Measurements from ENCODE around the gene IGF2BP2. TPM values are rescaled to one million over a fixed set of nuclear protein-coding genes. Genes with fewer than 3 reads are reported as not detected.

The IGF2BP2 gene
- total RNA-seq, 1 experiment from 2014 or later, result 133 TPM

DNA sequence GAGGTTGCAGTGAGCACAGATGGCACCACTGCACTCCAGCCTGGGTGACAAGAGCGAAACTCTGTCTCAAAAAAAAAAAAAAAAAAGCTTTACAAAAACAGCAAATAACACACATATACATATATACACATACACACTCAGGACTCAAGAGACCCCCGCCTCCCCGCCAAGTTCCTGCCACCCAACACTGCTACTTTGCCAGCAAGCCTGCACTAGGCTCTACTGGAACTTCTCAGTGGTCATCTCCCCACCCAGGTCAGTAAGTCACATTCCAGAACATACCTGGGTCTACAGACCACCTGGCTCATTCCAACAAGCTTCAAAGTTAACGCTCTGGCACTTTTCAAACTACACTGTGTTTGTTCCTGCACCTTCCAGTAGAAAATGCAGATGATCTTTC lies 176.4 kb downstream of the IGF2BP2 start:
- no peak for DNase-seq (ENCODE audit: low spot score)
- no peak for ATAC-seq
- H3K9me3 Mint-ChIP-seq, result no peaks in the 10 kb centered on the region
- peaks cover 61% of the 10 kb centered on the region for H3K36me3 Mint-ChIP-seq
- no peak overlapping the region for H3K4me3 Mint-ChIP-seq
- TF ChIP-seq CREB1 (CRISPR knock-in tag; IDR thresholded peaks at IDR 0.05), result no peak
- TF ChIP-seq, protein P1, sequence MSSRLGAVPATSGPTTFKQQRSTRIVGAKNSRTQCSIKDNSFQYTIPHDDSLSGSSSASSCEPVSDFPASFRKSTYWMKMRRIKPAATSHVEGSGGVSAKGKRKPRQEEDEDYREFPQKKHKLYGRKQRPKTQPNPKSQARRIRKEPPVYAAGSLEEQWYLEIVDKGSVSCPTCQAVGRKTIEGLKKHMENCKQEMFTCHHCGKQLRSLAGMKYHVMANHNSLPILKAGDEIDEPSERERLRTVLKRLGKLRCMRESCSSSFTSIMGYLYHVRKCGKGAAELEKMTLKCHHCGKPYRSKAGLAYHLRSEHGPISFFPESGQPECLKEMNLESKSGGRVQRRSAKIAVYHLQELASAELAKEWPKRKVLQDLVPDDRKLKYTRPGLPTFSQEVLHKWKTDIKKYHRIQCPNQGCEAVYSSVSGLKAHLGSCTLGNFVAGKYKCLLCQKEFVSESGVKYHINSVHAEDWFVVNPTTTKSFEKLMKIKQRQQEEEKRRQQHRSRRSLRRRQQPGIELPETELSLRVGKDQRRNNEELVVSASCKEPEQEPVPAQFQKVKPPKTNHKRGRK (CRISPR knock-in tag; IDR thresholded peaks at IDR 0.05; ENCODE audit: borderline replicate concordance), result no peak
- CTCF ChIA-PET, result interaction anchor here (5.0 kb wide), 1 partner anchor 12 kb away, joined by 40 read pairs; no protein-coding TSS in a partner anchor
- H3K27ac Mint-ChIP-seq, result peak overlapping the region; percentile 41; the same call in 1 of the 2 replicates
- H3K27me3 Mint-ChIP-seq (ENCODE audit: low read depth), result no peaks in the 10 kb centered on the region; the same call in 1 of the 2 replicates
- POLR2A ChIA-PET, result no interaction called here
- H3K4me1 Mint-ChIP-seq, result peaks cover 30% of the 10 kb centered on the region

DNA sequence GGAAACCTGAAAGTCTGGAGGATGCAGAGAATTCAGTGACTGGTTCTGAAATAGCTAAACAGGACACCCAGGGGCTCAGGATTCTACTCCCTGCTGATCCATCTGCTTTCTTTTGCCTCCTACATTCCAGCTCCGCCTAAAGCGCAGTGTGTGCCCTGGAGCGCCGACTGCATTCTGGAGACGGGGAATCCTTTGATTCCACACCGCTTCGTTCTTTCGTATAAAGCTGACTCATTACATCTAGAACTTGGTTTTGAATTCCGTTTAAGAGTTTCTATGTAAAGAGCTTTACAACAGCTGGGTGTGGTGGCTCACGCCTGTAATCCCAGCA lies 177.0 kb downstream of the IGF2BP2 start:
- Mint-ChIP-seq H3K27me3 (ENCODE audit: low read depth) (no peaks in the 10 kb centered on the region; the same call in 1 of the 2 replicates), H3K36me3 (peaks cover 66% of the 10 kb centered on the region), H3K4me1 (peaks cover 30% of the 10 kb centered on the region), H3K27ac (peak overlapping the region; percentile 45; the same call in 1 of the 2 replicates), H3K4me3 (no peak overlapping the region), H3K9me3 (no peaks in the 10 kb centered on the region)
- CTCF ChIA-PET, result interaction anchor here (0.7 to 5.0 kb wide), 2 partner anchors 12 to 259 kb away, joined by 3 to 40 read pairs; no protein-coding TSS in a partner anchor
- DNase-seq (ENCODE audit: low spot score), result no peak
- ATAC-seq, result no peak
- POLR2A ChIA-PET, result interaction anchor here (0.6 kb wide), 1 partner anchor 631 kb away, joined by 3 read pairs; no protein-coding TSS in a partner anchor
- TF ChIP-seq NR2C2 (CRISPR knock-in tag; IDR thresholded peaks at IDR 0.05) (no peak), ZNF317 (CRISPR knock-in tag; IDR thresholded peaks at IDR 0.05; ENCODE audit: borderline replicate concordance, low read depth) (no peak), SMAD3 (CRISPR knock-in tag; IDR thresholded peaks at IDR 0.05; ENCODE audit: borderline replicate concordance) (no peak), SP1 (CRISPR knock-in tag; conservative IDR thresholded peaks at IDR 0.05) (no peak), RORB (CRISPR knock-in tag; IDR thresholded peaks at IDR 0.05) (no peak), NFATC4 (CRISPR knock-in tag; IDR thresholded peaks at IDR 0.05) (no peak), ZNF232 (CRISPR knock-in tag; IDR thresholded peaks at IDR 0.05) (no peak), RELA (CRISPR knock-in tag; IDR thresholded peaks at IDR 0.05; ENCODE audit: borderline replicate concordance) (no peak), GTF2I (CRISPR knock-in tag; conservative IDR thresholded peaks at IDR 0.05) (no peak), SMAD4 (CRISPR knock-in tag; IDR thresholded peaks at IDR 0.05) (no peak), GRHL2 (CRISPR knock-in tag; IDR thresholded peaks at IDR 0.05; ENCODE audit: insufficient replicate concordance, severe bottlenecking) (no peak), FOXK1 (CRISPR knock-in tag; IDR thresholded peaks at IDR 0.05) (no peak)
- TF ChIP-seq, protein P2, sequence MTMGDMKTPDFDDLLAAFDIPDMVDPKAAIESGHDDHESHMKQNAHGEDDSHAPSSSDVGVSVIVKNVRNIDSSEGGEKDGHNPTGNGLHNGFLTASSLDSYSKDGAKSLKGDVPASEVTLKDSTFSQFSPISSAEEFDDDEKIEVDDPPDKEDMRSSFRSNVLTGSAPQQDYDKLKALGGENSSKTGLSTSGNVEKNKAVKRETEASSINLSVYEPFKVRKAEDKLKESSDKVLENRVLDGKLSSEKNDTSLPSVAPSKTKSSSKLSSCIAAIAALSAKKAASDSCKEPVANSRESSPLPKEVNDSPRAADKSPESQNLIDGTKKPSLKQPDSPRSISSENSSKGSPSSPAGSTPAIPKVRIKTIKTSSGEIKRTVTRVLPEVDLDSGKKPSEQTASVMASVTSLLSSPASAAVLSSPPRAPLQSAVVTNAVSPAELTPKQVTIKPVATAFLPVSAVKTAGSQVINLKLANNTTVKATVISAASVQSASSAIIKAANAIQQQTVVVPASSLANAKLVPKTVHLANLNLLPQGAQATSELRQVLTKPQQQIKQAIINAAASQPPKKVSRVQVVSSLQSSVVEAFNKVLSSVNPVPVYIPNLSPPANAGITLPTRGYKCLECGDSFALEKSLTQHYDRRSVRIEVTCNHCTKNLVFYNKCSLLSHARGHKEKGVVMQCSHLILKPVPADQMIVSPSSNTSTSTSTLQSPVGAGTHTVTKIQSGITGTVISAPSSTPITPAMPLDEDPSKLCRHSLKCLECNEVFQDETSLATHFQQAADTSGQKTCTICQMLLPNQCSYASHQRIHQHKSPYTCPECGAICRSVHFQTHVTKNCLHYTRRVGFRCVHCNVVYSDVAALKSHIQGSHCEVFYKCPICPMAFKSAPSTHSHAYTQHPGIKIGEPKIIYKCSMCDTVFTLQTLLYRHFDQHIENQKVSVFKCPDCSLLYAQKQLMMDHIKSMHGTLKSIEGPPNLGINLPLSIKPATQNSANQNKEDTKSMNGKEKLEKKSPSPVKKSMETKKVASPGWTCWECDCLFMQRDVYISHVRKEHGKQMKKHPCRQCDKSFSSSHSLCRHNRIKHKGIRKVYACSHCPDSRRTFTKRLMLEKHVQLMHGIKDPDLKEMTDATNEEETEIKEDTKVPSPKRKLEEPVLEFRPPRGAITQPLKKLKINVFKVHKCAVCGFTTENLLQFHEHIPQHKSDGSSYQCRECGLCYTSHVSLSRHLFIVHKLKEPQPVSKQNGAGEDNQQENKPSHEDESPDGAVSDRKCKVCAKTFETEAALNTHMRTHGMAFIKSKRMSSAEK (CRISPR knock-in tag; IDR thresholded peaks at IDR 0.05; ENCODE audit: borderline replicate concordance), result no peak
- TF ChIP-seq, protein P3, sequence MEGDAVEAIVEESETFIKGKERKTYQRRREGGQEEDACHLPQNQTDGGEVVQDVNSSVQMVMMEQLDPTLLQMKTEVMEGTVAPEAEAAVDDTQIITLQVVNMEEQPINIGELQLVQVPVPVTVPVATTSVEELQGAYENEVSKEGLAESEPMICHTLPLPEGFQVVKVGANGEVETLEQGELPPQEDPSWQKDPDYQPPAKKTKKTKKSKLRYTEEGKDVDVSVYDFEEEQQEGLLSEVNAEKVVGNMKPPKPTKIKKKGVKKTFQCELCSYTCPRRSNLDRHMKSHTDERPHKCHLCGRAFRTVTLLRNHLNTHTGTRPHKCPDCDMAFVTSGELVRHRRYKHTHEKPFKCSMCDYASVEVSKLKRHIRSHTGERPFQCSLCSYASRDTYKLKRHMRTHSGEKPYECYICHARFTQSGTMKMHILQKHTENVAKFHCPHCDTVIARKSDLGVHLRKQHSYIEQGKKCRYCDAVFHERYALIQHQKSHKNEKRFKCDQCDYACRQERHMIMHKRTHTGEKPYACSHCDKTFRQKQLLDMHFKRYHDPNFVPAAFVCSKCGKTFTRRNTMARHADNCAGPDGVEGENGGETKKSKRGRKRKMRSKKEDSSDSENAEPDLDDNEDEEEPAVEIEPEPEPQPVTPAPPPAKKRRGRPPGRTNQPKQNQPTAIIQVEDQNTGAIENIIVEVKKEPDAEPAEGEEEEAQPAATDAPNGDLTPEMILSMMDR (IDR thresholded peaks at IDR 0.05), result no peak
- TF ChIP-seq, protein P4, sequence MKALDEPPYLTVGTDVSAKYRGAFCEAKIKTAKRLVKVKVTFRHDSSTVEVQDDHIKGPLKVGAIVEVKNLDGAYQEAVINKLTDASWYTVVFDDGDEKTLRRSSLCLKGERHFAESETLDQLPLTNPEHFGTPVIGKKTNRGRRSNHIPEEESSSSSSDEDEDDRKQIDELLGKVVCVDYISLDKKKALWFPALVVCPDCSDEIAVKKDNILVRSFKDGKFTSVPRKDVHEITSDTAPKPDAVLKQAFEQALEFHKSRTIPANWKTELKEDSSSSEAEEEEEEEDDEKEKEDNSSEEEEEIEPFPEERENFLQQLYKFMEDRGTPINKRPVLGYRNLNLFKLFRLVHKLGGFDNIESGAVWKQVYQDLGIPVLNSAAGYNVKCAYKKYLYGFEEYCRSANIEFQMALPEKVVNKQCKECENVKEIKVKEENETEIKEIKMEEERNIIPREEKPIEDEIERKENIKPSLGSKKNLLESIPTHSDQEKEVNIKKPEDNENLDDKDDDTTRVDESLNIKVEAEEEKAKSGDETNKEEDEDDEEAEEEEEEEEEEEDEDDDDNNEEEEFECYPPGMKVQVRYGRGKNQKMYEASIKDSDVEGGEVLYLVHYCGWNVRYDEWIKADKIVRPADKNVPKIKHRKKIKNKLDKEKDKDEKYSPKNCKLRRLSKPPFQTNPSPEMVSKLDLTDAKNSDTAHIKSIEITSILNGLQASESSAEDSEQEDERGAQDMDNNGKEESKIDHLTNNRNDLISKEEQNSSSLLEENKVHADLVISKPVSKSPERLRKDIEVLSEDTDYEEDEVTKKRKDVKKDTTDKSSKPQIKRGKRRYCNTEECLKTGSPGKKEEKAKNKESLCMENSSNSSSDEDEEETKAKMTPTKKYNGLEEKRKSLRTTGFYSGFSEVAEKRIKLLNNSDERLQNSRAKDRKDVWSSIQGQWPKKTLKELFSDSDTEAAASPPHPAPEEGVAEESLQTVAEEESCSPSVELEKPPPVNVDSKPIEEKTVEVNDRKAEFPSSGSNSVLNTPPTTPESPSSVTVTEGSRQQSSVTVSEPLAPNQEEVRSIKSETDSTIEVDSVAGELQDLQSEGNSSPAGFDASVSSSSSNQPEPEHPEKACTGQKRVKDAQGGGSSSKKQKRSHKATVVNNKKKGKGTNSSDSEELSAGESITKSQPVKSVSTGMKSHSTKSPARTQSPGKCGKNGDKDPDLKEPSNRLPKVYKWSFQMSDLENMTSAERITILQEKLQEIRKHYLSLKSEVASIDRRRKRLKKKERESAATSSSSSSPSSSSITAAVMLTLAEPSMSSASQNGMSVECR (CRISPR knock-in tag; IDR thresholded peaks at IDR 0.05; ENCODE audit: borderline replicate concordance), result no peak
- TF ChIP-seq, protein P5, sequence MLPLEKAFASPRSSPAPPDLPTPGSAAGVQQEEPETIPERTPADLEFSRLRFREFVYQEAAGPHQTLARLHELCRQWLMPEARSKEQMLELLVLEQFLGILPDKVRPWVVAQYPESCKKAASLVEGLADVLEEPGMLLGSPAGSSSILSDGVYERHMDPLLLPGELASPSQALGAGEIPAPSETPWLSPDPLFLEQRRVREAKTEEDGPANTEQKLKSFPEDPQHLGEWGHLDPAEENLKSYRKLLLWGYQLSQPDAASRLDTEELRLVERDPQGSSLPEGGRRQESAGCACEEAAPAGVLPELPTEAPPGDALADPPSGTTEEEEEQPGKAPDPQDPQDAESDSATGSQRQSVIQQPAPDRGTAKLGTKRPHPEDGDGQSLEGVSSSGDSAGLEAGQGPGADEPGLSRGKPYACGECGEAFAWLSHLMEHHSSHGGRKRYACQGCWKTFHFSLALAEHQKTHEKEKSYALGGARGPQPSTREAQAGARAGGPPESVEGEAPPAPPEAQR (CRISPR knock-in tag; IDR thresholded peaks at IDR 0.05), result no peak
- TF ChIP-seq, protein P6, sequence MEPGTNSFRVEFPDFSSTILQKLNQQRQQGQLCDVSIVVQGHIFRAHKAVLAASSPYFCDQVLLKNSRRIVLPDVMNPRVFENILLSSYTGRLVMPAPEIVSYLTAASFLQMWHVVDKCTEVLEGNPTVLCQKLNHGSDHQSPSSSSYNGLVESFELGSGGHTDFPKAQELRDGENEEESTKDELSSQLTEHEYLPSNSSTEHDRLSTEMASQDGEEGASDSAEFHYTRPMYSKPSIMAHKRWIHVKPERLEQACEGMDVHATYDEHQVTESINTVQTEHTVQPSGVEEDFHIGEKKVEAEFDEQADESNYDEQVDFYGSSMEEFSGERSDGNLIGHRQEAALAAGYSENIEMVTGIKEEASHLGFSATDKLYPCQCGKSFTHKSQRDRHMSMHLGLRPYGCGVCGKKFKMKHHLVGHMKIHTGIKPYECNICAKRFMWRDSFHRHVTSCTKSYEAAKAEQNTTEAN (CRISPR knock-in tag; IDR thresholded peaks at IDR 0.05), result no peak

Measured in WTC11 (cell line).